Endothelial cell (in vitro differentiated cells): ENCODE results near the gene CCDC47. TPM values are rescaled to one million over a fixed set of nuclear protein-coding genes. Genes with fewer than 3 reads are reported as not detected.

Experiments used
- DNase-seq: peaks from one replicate; pipeline ENCODE4 v3.0.0; 2021; ENCODE audit warnings: low spot score
- H3K27ac Mint-ChIP-seq: one replicate; pipeline ENCODE4 v1.8.0; 2021; ENCODE audit warnings: mixed read lengths, inconsistent platforms; ENCODE audit not compliant: unreplicated experiment
- H3K27me3 Mint-ChIP-seq: one replicate; pipeline ENCODE4 v1.8.0; 2021; ENCODE audit warnings: mild to moderate bottlenecking, moderate library complexity, mixed read lengths, inconsistent platforms; ENCODE audit not compliant: unreplicated experiment
- H3K36me3 Mint-ChIP-seq: one replicate; pipeline ENCODE4 v1.8.0; 2021; ENCODE audit warnings: mild to moderate bottlenecking, low read depth, mixed read lengths, inconsistent platforms; ENCODE audit not compliant: unreplicated experiment
- H3K4me1 Mint-ChIP-seq: one replicate; pipeline ENCODE4 v1.8.0; 2021; ENCODE audit warnings: mild to moderate bottlenecking, mixed read lengths, inconsistent platforms; ENCODE audit not compliant: unreplicated experiment
- H3K4me3 Mint-ChIP-seq: one replicate; pipeline ENCODE4 v1.8.0; 2021; ENCODE audit warnings: mild to moderate bottlenecking, mixed read lengths, inconsistent platforms; ENCODE audit not compliant: unreplicated experiment
- H3K9me3 Mint-ChIP-seq: one replicate; pipeline ENCODE4 v1.8.0; 2021; ENCODE audit warnings: mixed read lengths, inconsistent platforms; ENCODE audit not compliant: unreplicated experiment
- total RNA-seq: library from RNA; stranded (reverse); fragmentation: NEBNext Ultra II Directional; extraction: Animal tissue kit (Norgen Biotek cat#: 25700); gene quantifications from one replicate; pipeline ENCODE4 v1.2.1, GENCODE V29; 2021; ENCODE audit not compliant: unreplicated experiment
- TF ChIP-seq, protein P1 (sequence below): fragments of 200-600 bp; sonication (generic); IDR thresholded peaks from one replicate; pipeline ENCODE4 v1.5.0; 2021; ENCODE audit warnings: antibody characterized with exemption; ENCODE audit not compliant: unreplicated experiment

CCDC47 gene
- total RNA-seq, 1 donor from 2014 or later = 58.0 TPM

DNA sequence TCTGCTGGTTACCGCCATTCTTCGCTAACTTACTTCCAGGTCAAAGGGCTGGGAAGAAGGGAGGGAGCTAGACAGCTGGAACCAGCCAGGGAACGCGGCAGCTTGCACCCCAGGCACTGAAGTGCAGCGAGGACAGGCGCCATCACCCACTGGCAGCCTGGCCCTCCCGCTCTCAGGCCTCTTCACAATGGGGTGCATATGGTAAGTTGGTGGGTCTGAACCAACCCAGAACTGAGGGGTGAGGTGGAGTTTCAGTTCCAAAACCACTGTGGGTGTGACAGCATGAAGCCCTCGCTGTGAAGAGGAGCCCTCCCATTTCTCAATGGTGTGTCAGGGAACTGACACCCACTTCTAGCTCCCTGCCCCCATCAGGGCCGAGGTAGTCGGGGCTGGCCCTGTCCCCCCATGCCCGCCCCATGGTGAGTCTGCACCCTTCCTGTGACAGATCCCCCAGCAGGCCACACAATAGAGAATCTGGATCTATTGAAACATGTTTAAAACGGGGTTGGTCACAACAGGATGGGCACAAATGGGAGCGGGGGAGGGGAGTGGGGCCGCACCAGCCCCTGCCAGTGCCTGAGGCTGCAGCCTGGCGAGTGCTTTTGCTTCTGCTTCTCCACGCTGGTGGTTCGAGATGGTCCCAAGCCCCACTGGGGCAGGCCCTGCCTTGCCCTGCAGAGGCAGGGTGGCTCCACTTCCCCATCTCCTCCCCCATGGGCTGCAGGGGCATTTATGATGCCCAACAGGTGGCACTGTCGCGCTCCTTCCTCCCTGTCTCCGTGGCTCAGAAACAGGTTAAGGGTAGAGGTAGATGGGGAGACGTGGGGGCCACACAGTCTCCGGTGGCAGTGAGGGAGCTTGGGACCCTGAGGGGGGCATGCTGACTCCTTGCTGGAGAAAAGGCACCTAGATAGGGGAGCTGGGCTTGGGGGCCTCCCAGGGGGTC is 75.8 kb downstream of the CCDC47 start:
- TF ChIP-seq, protein P1, sequence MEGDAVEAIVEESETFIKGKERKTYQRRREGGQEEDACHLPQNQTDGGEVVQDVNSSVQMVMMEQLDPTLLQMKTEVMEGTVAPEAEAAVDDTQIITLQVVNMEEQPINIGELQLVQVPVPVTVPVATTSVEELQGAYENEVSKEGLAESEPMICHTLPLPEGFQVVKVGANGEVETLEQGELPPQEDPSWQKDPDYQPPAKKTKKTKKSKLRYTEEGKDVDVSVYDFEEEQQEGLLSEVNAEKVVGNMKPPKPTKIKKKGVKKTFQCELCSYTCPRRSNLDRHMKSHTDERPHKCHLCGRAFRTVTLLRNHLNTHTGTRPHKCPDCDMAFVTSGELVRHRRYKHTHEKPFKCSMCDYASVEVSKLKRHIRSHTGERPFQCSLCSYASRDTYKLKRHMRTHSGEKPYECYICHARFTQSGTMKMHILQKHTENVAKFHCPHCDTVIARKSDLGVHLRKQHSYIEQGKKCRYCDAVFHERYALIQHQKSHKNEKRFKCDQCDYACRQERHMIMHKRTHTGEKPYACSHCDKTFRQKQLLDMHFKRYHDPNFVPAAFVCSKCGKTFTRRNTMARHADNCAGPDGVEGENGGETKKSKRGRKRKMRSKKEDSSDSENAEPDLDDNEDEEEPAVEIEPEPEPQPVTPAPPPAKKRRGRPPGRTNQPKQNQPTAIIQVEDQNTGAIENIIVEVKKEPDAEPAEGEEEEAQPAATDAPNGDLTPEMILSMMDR = peak; percentile 47
- peak overlapping the region; percentile 57 for H3K27ac Mint-ChIP-seq
- DNase-seq = peak; percentile 56

DNA sequence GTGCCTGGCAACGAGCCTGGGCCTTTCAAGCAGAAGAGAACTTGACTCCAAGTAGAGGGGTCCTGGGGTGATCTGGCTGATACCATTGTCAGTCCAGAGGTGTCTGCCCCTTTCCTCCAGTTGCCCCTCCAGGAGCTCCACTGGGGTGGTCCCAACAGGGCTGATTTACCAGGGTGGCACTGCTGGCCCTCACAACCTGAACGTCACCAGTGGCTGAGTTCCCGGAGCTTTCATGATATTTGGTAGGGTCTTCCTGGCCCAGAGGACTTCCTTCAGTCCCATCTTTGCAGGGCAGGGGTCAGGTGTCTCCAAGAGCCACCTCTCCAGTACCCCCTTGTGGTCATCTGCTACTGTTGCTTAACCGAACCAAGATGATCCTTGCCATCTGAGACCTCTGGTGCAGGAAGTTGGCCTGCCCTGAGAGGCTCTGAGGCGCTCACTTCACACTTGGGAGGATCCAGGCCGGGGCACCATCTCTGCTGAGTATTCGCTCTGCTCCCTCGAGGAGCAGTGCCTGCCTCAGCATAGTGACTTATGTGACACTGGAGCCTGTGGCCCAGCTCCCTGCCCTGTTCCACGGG is 76.9 kb downstream of the CCDC47 start:
- DNase-seq = peak; percentile 51
- H3K4me3 Mint-ChIP-seq = peak overlapping the region; percentile 63
- peaks cover 36% of the 10 kb centered on the region for H3K36me3 Mint-ChIP-seq
- TF ChIP-seq, protein P1 = peak; percentile 45
- H3K4me1 Mint-ChIP-seq = peaks cover 20% of the 10 kb centered on the region
- H3K27me3 Mint-ChIP-seq = peaks cover 25% of the 10 kb centered on the region
- H3K27ac Mint-ChIP-seq = peak overlapping the region; percentile 53
- no peaks in the 10 kb centered on the region for H3K9me3 Mint-ChIP-seq

More for the DNA sequence above, 75.8 kb downstream of the CCDC47 start:
- Mint-ChIP-seq H3K36me3 (peaks cover 29% of the 10 kb centered on the region), H3K27me3 (peaks cover 26% of the 10 kb centered on the region), H3K9me3 (no peaks in the 10 kb centered on the region), H3K4me3 (peak overlapping the region; percentile 67), H3K4me1 (peaks cover 26% of the 10 kb centered on the region)

DNA sequence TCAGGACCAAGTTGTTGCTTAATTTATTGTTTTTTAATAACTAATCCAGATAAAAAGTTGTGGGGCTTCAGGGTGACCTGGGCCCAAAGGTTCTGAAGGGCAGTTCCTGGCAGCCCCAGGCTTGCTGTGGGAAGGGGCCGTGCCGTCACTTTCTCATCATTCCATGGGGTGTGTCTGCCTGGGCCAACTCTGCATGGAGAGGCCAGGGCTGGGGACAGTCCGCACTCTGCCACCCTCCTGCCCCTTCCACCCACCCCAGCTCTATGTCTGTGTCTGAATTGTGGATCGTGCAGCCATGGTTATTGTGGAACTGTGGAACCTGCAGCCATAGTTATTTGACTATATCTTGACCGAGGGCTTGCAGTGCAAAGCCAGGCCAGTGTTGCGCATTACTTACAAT is 77.5 kb downstream of the CCDC47 start:
- Mint-ChIP-seq H3K9me3 (no peaks in the 10 kb centered on the region), H3K27me3 (peaks cover 24% of the 10 kb centered on the region), H3K4me1 (peaks cover 15% of the 10 kb centered on the region), H3K27ac (peak overlapping the region; percentile 53), H3K4me3 (peak overlapping the region; percentile 63), H3K36me3 (peaks cover 37% of the 10 kb centered on the region)
- TF ChIP-seq, protein P1 = no peak
- no peak for DNase-seq

Other genes starting within 250 kb of the CCDC47 start
- 123 TPM for gene DCAF7, start 223.1 kb downstream of the CCDC47 start, total RNA-seq
- 19.4 TPM for gene TACO1, start 172.7 kb downstream of the CCDC47 start, total RNA-seq
- gene MAP3K3, start 151.2 kb downstream of the CCDC47 start, total RNA-seq = 112 TPM
- gene LIMD2, start 73.5 kb downstream of the CCDC47 start, total RNA-seq = 132 TPM
- gene STRADA, start 31.8 kb downstream of the CCDC47 start, total RNA-seq = 51.8 TPM
- 110 TPM for gene DDX42, start 573 bp upstream of the CCDC47 start, total RNA-seq
- 124 TPM for gene PSMC5, start 53.8 kb upstream of the CCDC47 start, total RNA-seq
- 48.6 TPM for gene FTSJ3, start 54.1 kb upstream of the CCDC47 start, total RNA-seq
- 57.3 TPM for gene SMARCD2, start 69.1 kb upstream of the CCDC47 start, total RNA-seq
- gene CSH2, start 100.1 kb upstream of the CCDC47 start, total RNA-seq = not detected
- not detected for gene GH2, start 108.3 kb upstream of the CCDC47 start, total RNA-seq
- gene CSH1, start 123.0 kb upstream of the CCDC47 start, total RNA-seq = not detected
- gene CSHL1, start 137.7 kb upstream of the CCDC47 start, total RNA-seq = not detected
- not detected for gene GH1, start 145.2 kb upstream of the CCDC47 start, total RNA-seq
- gene CD79B, start 158.7 kb upstream of the CCDC47 start, total RNA-seq = 3.4 TPM
- gene SCN4A, start 199.3 kb upstream of the CCDC47 start, total RNA-seq = 0.95 TPM
- gene PRR29, start 224.8 kb upstream of the CCDC47 start, total RNA-seq = 25.3 TPM
- gene ICAM2, start 247.0 kb upstream of the CCDC47 start, total RNA-seq = 52.1 TPM